GM12891 (cell line): ENCODE measurements around the gene CYTL1.

Experiments used
- POLR2A ChIP-seq: IDR thresholded peaks from 2 replicates; pipeline ENCODE4 v1.6.1; 2011; ENCODE audit warnings: low read depth, low read length, control low read depth
- POLR2AphosphoS5 ChIP-seq: IDR thresholded peaks from 2 replicates; pipeline ENCODE4 v1.6.1; 2011; ENCODE audit warnings: low read depth, low read length, control low read depth

- TF ChIP-seq POLR2A (no peak), POLR2AphosphoS5 (no peak)
Measured at GRCh38 chr4:5032813-5033212, 13.6 kb upstream of the CYTL1 start.
